ENCODE data around the gene ADSL. TPM values are rescaled to one million over a fixed set of nuclear protein-coding genes. Genes with fewer than 3 reads are reported as not detected.

ADSL gene
- total and polyA plus RNA-seq, 11 donors = 35.5 to 131 (median 52.0) TPM

DNA sequence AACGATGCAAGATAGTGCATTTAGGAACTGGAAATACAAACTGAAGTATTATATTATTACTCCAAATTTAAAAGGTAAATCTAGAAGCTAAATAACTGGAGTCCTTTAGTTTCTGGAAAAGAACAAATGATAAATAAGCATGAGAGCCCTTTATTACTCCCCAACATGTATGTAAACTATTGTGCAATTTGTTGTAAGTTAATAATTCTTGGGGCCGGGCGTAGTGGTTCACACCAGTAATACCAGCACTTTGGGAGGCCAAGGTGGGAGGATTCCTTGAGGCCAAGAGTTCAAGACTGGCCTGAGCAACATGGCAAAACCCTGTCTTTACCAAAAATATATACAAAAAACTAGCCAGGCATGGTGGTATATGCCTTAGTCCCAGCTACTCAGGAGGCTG is 35.2 kb downstream of the ADSL start:
- H3K36me3 ChIP-seq = no peaks in the 10 kb centered on the region
- WGBS, 4 donors = 94 to 99% (median 97%) methylated on average over 3 of the region's 3 CpGs
- H3K27ac ChIP-seq = no peak overlapping the region
- no peak overlapping the region for H3K4me3 ChIP-seq
- intact Hi-C loops (cut with DNase I) = no loop called here
- no peak for TF ChIP-seq POLR2A (IDR thresholded peaks at IDR 0.05)
- TF ChIP-seq, protein P1, sequence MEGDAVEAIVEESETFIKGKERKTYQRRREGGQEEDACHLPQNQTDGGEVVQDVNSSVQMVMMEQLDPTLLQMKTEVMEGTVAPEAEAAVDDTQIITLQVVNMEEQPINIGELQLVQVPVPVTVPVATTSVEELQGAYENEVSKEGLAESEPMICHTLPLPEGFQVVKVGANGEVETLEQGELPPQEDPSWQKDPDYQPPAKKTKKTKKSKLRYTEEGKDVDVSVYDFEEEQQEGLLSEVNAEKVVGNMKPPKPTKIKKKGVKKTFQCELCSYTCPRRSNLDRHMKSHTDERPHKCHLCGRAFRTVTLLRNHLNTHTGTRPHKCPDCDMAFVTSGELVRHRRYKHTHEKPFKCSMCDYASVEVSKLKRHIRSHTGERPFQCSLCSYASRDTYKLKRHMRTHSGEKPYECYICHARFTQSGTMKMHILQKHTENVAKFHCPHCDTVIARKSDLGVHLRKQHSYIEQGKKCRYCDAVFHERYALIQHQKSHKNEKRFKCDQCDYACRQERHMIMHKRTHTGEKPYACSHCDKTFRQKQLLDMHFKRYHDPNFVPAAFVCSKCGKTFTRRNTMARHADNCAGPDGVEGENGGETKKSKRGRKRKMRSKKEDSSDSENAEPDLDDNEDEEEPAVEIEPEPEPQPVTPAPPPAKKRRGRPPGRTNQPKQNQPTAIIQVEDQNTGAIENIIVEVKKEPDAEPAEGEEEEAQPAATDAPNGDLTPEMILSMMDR (IDR thresholded peaks at IDR 0.05) = no peak
- H3K4me1 ChIP-seq = peaks cover 0 to 31% (median 4%) of the 10 kb centered on the region in 12 donors
- ATAC-seq = no peak
- no peak for DNase-seq
- H3K27me3 ChIP-seq = no peaks in the 10 kb centered on the region
- no peaks in the 10 kb centered on the region for H3K9me3 ChIP-seq

DNA sequence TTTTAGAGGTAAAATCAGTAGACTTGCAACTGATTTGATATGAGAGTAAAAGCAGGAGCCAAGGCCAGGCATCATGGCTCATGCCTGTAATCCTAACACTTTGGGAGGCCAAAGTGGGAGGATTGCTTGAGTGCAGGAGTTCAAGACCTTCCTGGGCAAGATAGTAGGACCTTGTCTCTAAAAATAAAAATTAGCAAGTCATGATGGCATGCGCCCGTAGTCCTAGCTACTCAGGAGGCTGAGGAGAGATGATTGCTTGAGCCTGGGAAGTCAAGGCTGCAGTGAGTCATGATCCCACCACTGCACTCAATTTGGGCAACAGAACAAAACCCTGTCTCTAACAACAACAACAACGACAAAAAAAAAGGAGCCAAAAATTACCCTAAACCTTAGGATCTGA is 37.6 kb downstream of the ADSL start:
- H3K4me1 ChIP-seq = peaks cover 0 to 27% (median 4%) of the 10 kb centered on the region in 12 donors
- no peak overlapping the region for H3K4me3 ChIP-seq
- 65 to 75% (median 69%) methylated on average over 3 of the region's 3 CpGs for WGBS, 4 donors
- intact Hi-C loops (cut with DNase I) = no loop called here
- DNase-seq (no peak), ATAC-seq (peak in 1 of 4 donors; percentile 57)
- H3K27me3 ChIP-seq = no peaks in the 10 kb centered on the region
- H3K9me3 ChIP-seq = no peaks in the 10 kb centered on the region
- TF ChIP-seq, protein P1 (IDR thresholded peaks at IDR 0.05) = no peak
- no peak for TF ChIP-seq POLR2A (IDR thresholded peaks at IDR 0.05)
- H3K36me3 ChIP-seq = no peaks in the 10 kb centered on the region
- no peak overlapping the region for H3K27ac ChIP-seq

DNA sequence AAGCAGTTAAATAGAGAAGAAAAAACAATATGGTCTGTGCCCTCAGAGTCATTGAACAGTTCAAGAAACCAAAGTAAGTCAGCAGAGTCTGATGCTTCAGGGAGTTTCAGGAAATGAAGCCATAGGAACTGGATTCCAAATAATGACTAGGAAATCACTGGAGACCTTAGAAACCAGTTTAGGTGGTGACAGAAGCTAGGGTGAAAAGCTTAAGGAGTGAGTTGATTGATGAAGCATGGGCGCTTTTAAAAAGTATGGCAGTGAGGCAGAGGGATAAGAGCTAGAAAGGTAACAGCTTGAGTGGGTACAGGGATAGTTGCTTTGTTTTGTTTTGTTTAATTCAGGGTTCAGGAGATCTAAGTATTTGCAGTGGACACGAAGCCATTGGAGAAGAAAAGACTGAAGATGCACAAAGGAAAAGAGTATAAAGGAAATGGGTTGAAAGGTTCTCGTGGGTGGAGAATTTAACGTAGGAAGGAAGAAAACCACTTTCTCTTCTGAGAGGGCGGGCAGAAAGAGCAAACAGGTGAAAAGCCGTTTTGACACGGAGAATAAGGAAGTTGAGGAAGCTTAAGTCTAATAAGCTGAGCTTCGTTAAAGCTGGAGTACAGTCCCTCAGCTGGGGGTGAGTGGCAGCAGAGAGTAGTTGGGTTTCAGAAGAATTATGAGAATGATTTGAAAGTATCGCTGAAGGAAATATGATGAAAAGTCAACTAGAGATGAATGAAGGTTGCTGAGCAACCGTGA is 38.9 kb downstream of the ADSL start:
- WGBS, 4 donors = 68 to 80% (median 79%) methylated on average over 10 of the region's 10 CpGs

DNA sequence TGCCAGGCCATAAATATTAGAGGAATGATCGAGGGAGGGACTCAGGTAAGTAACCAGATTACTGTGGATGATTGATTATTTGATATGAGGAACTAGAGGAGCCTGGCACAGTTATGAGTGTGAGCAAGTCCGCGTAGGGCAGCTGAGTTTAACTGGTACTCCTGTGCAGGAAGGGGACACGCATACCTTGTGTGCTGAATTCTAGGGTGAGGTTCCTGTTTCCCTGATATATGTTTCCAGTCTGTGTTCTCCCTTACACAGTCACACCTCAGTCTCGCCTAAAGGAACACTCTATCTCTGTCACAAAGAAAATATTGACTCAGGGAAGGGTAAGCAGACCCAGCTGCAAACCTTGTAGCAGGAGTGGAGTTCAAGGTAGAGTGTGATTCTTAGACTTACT is 41.4 kb downstream of the ADSL start:
- Histone ChIP-seq H3K27ac (no peak overlapping the region), H3K9me3 (no peaks in the 10 kb centered on the region), H3K36me3 (no peaks in the 10 kb centered on the region), H3K27me3 (no peaks in the 10 kb centered on the region), H3K4me1 (peaks cover 0 to 24% (median 4%) of the 10 kb centered on the region in 12 donors), H3K4me3 (no peak overlapping the region)
- DNase-seq = no peak
- intact Hi-C loops (cut with DNase I) = no loop called here
- peak in 2 of 4 donors; percentile 13 to 48 for ATAC-seq
- no peak for TF ChIP-seq POLR2A (IDR thresholded peaks at IDR 0.05)
- TF ChIP-seq, protein P1 (IDR thresholded peaks at IDR 0.05) = no peak
- 78 to 92% (median 87%) methylated on average over 5 of the region's 5 CpGs for WGBS, 4 donors

More for the DNA sequence above, 38.9 kb downstream of the ADSL start:
- no peaks in the 10 kb centered on the region for H3K27me3 ChIP-seq
- DNase-seq (no peak), ATAC-seq (no peak)
- peaks cover 0 to 24% (median 4%) of the 10 kb centered on the region in 12 donors for H3K4me1 ChIP-seq
- H3K4me3 ChIP-seq = no peak overlapping the region
- no peaks in the 10 kb centered on the region for H3K36me3 ChIP-seq
- intact Hi-C loops (cut with DNase I) = no loop called here
- H3K9me3 ChIP-seq = no peaks in the 10 kb centered on the region
- peak overlapping the region in 1 of 12 donors; percentile 22 for H3K27ac ChIP-seq
- TF ChIP-seq, protein P1 (IDR thresholded peaks at IDR 0.05) = no peak
- TF ChIP-seq POLR2A (IDR thresholded peaks at IDR 0.05) = no peak
